NCI-H2081 (cell line): ENCODE data around the gene CNTNAP5.

Experiments used
- DNase-seq, 2 experiments: peaks; one replicate each; lab custom pipeline; 2025; lab: John Stamatoyannopoulos, UW

The CNTNAP5 gene

GRCh38 chr2:124159166-124159565 is 134.1 kb downstream of the CNTNAP5 start:
- DNase-seq, result no peak

DNA sequence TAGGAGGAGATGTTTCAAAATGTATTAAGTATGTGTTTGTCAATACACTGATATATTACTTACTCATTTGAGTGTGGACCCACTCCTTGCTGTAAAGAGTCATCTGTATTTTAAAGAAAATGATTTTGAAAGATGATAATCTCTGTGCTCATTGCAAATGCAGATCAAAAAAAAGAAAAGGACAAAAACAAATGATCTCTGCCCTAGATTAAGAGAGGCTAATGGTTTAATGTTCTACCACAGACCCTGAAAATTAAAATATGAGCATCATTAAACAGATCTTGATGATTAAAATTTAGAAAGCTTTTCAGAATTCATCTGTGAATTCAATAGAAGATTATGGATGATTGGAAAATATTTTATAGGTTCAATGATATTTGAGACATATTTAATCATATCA is 136.5 kb downstream of the CNTNAP5 start:
- no peak for DNase-seq

DNA sequence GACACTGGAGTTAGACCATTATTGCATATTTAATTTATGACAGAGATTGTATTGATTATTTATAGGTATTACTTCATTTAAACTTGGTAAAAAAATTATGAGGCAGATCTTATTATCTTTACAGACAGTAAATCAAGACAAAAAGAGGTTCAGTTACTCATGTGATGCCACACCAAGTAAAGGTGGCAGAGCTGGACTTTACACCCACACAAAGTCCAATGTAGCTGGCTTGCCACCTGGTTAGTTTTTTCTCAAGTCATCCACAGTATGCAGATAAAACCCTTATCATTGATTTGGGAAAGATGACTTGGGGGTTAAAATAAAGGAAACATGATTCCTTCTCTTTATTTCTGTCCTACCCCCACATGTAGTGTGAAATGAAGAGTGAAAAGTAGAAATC is 137.2 kb downstream of the CNTNAP5 start:
- DNase-seq, result no peak

- DNase-seq, result no peak
These were observed 138.8 kb downstream of the CNTNAP5 start for GRCh38 chr2:124163840-124164239.

DNA sequence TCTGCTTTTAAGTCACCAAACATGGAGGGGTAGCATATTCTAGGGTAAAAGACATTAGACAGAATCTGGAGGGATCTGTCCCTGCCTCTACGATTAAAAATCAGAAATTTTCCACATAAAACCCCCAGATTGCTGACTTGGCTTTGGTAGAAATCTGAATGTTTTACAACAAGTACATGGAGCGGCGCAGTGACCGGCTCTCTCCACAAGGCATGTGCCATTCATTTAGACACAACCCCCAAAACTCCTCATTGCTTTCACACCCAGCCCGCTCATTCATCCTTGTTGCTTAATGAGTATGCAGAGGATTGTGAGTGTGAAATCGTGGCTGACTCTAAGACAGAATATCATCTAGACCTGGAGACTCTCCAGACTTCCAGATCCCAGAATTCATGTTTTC is 140.6 kb downstream of the CNTNAP5 start:
- no peak for DNase-seq

DNA sequence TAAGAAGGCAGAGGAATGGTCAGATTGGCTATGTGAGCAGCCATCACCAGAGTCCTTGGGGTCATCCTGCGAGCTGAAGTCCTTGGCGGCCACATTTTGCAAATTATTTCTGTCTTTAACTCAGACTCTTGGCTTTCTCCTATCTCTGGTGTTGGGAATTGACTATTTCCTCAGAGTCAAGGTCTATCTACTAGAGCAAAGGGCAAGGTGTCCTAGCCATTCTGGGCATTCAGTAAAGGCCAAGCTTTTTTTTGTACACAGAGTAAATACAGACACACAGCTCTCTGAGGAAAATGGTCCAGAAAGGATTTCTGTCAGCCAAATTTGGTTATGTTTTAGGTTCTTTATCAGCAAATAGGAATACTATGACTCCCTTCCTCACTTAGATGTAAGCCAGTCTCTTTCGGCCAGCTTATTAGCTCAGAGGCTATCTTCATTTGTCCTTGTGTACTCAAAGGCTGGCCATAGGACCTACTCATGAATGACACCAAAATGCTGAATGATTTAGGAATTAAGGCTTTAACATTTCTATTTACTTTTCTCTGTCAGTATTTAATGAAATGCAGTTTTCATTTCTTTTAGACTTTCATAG is 146.5 kb downstream of the CNTNAP5 start:
- DNase-seq, result no peak

- DNase-seq, result no peak
These were observed 153.6 kb downstream of the CNTNAP5 start for GRCh38 chr2:124178719-124179118.

- no peak for DNase-seq
These were observed 155.5 kb downstream of the CNTNAP5 start for GRCh38 chr2:124180635-124181034.

GRCh38 chr2:124186801-124187200 is 161.7 kb downstream of the CNTNAP5 start:
- no peak for DNase-seq

DNA sequence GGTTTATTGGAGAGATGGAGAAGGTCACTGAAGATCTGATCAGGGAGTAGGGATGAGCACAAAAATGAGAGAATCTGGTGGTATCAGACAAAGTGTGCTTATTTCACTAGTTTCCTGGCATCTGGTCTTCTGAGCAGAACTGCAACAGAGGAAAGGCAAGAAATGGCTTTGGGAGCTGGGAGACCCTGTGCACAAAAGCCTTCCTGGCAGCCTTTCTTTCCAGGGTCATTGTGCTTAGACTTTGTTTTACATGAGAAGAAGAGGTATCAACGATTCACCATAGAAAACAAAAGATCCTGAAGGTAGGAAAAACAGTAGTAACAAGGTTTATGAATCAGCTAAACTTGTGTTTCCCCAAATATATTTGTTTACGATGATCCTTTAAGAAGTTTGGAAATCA is 162.9 kb downstream of the CNTNAP5 start:
- no peak for DNase-seq

- no peak for DNase-seq
These were observed 168.6 kb downstream of the CNTNAP5 start for GRCh38 chr2:124193706-124194105.

DNA sequence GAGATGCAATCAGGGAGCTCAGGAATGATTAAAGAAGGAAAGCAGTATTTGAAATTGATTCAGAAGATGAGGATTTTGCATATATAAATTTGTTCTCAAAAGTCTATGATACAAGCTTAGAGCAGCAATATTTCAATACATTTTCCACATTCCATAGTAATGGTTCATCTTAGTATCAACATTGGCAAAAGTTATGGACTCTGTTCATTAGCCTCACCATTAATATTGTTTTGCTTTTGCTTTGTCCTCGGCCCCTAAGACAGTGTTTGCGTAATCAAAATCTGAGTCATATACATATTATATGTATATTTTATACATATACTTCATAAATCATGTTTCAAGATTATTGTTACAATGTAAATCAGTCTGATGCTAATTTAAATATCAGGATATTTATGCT is 176.6 kb downstream of the CNTNAP5 start:
- DNase-seq, result no peak

- DNase-seq, result no peak
These were observed 184.4 kb downstream of the CNTNAP5 start for GRCh38 chr2:124209441-124209840.

- no peak for DNase-seq
These were observed 186.4 kb downstream of the CNTNAP5 start for GRCh38 chr2:124211461-124211860.

- DNase-seq, result no peak
These were observed 189.0 kb downstream of the CNTNAP5 start for GRCh38 chr2:124213977-124214587.

DNA sequence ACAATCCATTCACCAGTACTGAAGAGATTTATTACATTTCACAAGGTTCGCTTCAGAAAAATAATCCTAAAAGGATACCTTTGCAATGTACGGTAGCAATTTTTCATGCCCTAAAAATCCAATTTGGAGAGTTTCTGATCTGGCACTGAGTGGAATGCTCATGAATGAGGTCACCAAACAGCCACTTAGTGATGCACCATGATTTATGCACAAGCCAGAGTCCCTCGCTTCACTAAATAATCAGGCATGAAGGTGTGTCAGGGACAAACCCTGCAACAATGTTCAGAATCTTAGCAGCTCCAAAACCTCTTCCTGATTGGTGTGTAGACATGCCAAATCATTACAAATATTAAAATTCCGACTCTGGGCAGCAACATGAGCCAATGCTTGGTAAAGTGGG is 221.1 kb downstream of the CNTNAP5 start:
- no peak for DNase-seq

GRCh38 chr2:124248386-124248785 is 223.3 kb downstream of the CNTNAP5 start:
- no peak for DNase-seq

DNA sequence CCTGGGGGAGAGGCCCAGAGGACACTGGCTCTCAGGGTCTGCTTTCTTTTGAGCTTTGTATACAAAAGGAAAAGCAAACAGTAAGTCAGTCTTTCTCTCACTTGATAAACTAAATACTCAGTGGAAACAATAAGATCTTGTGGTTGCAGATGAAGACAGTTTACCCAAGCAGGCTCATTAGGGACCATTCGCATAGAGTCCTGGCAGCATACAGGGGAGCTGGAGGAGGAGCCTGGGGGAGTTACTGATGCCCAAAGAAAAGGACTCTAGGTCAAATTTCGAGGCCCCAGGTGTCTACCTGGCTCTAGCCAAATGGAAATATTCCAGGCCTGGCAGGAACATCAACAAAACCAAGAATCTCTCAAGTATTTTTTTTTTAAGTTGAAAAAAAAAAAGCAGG is 225.3 kb downstream of the CNTNAP5 start:
- DNase-seq, result no peak

GRCh38 chr2:124254621-124255020 is 229.5 kb downstream of the CNTNAP5 start:
- no peak for DNase-seq

DNA sequence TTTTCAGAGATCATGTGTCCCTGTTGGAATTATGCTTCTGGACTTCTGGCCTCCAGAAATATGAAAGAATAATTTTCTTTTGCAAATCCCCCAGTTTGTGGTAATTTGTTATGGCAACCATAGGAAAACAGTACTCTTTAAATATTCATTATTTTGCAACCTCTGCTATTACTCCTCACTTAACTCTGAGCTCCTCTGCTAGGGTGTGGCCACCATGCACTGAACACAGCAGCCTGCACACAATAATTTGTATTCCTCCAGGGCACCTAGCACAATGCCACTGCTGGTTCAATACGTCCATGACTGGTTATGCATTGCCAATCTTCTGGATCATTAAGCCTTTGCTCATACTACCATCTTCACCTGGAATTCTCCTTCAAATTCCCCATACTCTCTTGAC is 232.0 kb downstream of the CNTNAP5 start:
- DNase-seq, result no peak

GRCh38 chr2:124258140-124258880 is 233.2 kb downstream of the CNTNAP5 start:
- no peak for DNase-seq

DNA sequence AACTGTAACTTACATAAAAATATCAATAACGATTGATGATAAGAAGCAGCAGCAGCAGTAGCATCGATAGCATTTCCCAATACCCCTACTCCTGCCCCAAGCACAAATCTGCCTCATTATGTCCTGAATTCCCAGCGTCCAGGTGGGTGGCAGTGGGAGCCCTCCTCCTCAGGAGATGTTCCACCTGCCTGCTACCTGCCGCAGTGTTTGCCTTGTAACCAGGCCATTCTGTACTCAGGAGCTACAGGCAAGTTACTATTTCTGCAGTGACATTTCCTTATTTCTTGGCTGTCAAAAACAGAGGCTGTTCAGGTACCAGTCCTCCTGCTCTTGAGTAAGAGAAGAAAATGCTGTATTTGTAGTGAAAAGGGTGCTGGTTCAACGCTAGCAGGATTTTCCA is 236.4 kb downstream of the CNTNAP5 start:
- DNase-seq, result no peak

GRCh38 chr2:124264551-124265091 is 239.5 kb downstream of the CNTNAP5 start:
- DNase-seq, result no peak
